Activated CD4-positive, CD25-positive, alpha-beta regulatory T cell treated with anti-CD3 and anti-CD28 coated beads, Interleukin-2, amount 50 U/mL, for 24 hours (primary cell): ENCODE measurements around the gene GTF3C1.
A peak's percentile ranks its signal among the peaks of the same experiment; 100 is the strongest.

Experiments
- ATAC-seq, 2 donors: fragments of 150-1000 bp; cut with Tn5 transposase; one replicate each; pipeline ENCODE4 v1.10.0; 2021; ENCODE audit warnings: mild to moderate bottlenecking in 1 of 2, moderate library complexity in 1 of 2

Gene GTF3C1

GRCh38 chr16:27482397-27483087 is 67.2 kb downstream of the GTF3C1 start:
- ATAC-seq: no peak

- ATAC-seq: no peak
Measured at GRCh38 chr16:27481282-27481934, 68.3 kb downstream of the GTF3C1 start.

GRCh38 chr16:27480761-27481160 is 69.0 kb downstream of the GTF3C1 start:
- no peak for ATAC-seq

GRCh38 chr16:27476240-27476639 is 73.5 kb downstream of the GTF3C1 start:
- ATAC-seq: no peak

GRCh38 chr16:27475561-27475960 is 74.2 kb downstream of the GTF3C1 start:
- no peak for ATAC-seq

- ATAC-seq: no peak
Measured at GRCh38 chr16:27474921-27475320, 74.8 kb downstream of the GTF3C1 start.

GRCh38 chr16:27474041-27474440 is 75.7 kb downstream of the GTF3C1 start:
- ATAC-seq: no peak

- ATAC-seq: no peak
Measured at GRCh38 chr16:27473101-27473900, 76.4 kb downstream of the GTF3C1 start.

GRCh38 chr16:27472091-27473020 is 77.4 kb downstream of the GTF3C1 start:
- ATAC-seq: no peak

- no peak for ATAC-seq
Measured at GRCh38 chr16:27471661-27472060, 78.1 kb downstream of the GTF3C1 start.

GRCh38 chr16:27470567-27471431 is 78.9 kb downstream of the GTF3C1 start:
- no peak for ATAC-seq

GRCh38 chr16:27468941-27469531 is 80.7 kb downstream of the GTF3C1 start:
- ATAC-seq: no peak

GRCh38 chr16:27465483-27465879 is 84.2 kb downstream of the GTF3C1 start:
- no peak for ATAC-seq

GRCh38 chr16:27464626-27465482 is 84.9 kb downstream of the GTF3C1 start:
- no peak for ATAC-seq

- ATAC-seq: peak in 1 of 2 donors; percentile 28
Measured at GRCh38 chr16:27463741-27464591, 85.7 kb downstream of the GTF3C1 start.

GRCh38 chr16:27462846-27463682 is 86.6 kb downstream of the GTF3C1 start:
- no peak for ATAC-seq

GRCh38 chr16:27462200-27462845 is 87.4 kb downstream of the GTF3C1 start:
- ATAC-seq: no peak
